ENCODE data around the gene PPA1.

- TF ChIP-seq EZH2phosphoT487 (IDR thresholded peaks at IDR 0.05; ENCODE audit: insufficient read depth, low read depth) (no peak), EZH2 (IDR thresholded peaks at IDR 0.05; ENCODE audit: insufficient read depth, poor library complexity, severe bottlenecking) (no peak)
These were observed 35.8 kb downstream of the PPA1 start for GRCh38 chr10:70197235-70197945.

All from GM23248 (cell line).